ENCODE results near the gene SNTA1.

- no peak for TF ChIP-seq CTCF (IDR thresholded peaks at IDR 0.05)
- no peak for TF ChIP-seq ZFX (IDR thresholded peaks at IDR 0.05; ENCODE audit: borderline replicate concordance)
These were observed 29.4 kb upstream of the SNTA1 start for GRCh38 chr20:33472868-33473435.

Data from 22Rv1 (cell line).